Activated T-helper 2 cell treated with anti-CD3 and anti-CD28 coated beads, Interferon-gamma antibody, Interleukin-2, Interleukin-4, amounts not matched to agents 10 μg/mL and 5 μg/mL and 100 μg/mL, durations not matched to agents 14 hours and 24 hours and 36 hours (primary cell): ENCODE measurements around the gene SLC1A2. TPM values are rescaled to one million over a fixed set of nuclear protein-coding genes. Genes with fewer than 3 reads are reported as not detected.

Experiments used
- DNase-seq: peaks from one replicate; pipeline ENCODE4 v3.0.0; 2021; ENCODE audit warnings: low spot score
- H3K27ac Mint-ChIP-seq: one replicate; pipeline ENCODE4 v1.8.0; 2021; ENCODE audit warnings: mixed read lengths
- H3K27me3 Mint-ChIP-seq: one replicate; pipeline ENCODE4 v1.8.0; 2021; ENCODE audit warnings: low read depth, mixed read lengths
- H3K36me3 Mint-ChIP-seq: one replicate; pipeline ENCODE4 v1.8.0; 2021; ENCODE audit warnings: low read depth, mixed read lengths
- H3K4me1 Mint-ChIP-seq: one replicate; pipeline ENCODE4 v1.8.0; 2021; ENCODE audit warnings: low read depth, mixed read lengths
- H3K4me3 Mint-ChIP-seq: one replicate; pipeline ENCODE4 v1.8.0; 2021; ENCODE audit warnings: low read depth, mild to moderate bottlenecking, moderate library complexity, mixed read lengths
- H3K9me3 Mint-ChIP-seq: one replicate; pipeline ENCODE4 v1.8.0; 2021; ENCODE audit warnings: mixed read lengths
- intact Hi-C: fragments of 100-400 bp; cut with micrococcal nuclease; formaldehyde crosslinking; loops from one replicate; pipeline ENCODE4 v1.15.1; 2023
- total RNA-seq: library from RNA; stranded (reverse); gene quantifications from 2 replicates; pipeline ENCODE4 v1.2.3, GENCODE V29; 2022

Gene SLC1A2
- total RNA-seq, 1 donor from 2014 or later = not detected

DNA sequence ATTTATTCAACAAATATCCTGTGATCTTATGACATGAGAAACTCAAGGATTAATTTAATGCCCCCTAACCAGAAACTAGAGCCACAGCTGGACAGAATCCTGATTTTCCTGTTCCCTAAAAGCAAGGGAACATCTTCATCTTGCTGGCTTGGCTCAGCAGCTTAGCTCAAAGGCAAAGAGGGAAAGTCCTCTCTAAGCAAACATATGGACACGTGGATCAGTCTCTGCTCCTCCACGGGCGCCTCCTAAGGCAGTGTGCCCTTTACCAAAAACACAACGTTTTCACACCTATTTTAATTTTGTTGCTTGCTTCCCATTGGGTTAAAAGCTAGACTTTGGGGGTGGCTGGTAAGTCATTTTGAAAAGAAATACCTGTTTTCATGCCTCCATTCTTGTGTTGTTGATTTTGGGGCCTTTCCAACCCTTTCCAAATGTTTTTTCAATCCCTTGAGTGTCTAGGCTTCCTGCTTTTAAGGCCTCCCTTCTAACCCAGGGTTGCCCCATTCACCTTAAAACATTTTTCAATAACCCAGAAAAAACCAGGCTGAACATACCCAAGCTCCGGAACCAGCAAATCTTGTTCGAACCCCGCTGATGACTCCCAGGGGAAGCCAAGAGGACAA, 15.5 kb downstream of the SLC1A2 start:
- H3K27ac Mint-ChIP-seq = no peak overlapping the region
- intact Hi-C loops = no loop called here
- no peak overlapping the region for H3K4me3 Mint-ChIP-seq
- no peaks in the 10 kb centered on the region for H3K4me1 Mint-ChIP-seq
- no peaks in the 10 kb centered on the region for H3K36me3 Mint-ChIP-seq
- no peak for DNase-seq
- peaks cover 30% of the 10 kb centered on the region for H3K27me3 Mint-ChIP-seq
- no peaks in the 10 kb centered on the region for H3K9me3 Mint-ChIP-seq

DNA sequence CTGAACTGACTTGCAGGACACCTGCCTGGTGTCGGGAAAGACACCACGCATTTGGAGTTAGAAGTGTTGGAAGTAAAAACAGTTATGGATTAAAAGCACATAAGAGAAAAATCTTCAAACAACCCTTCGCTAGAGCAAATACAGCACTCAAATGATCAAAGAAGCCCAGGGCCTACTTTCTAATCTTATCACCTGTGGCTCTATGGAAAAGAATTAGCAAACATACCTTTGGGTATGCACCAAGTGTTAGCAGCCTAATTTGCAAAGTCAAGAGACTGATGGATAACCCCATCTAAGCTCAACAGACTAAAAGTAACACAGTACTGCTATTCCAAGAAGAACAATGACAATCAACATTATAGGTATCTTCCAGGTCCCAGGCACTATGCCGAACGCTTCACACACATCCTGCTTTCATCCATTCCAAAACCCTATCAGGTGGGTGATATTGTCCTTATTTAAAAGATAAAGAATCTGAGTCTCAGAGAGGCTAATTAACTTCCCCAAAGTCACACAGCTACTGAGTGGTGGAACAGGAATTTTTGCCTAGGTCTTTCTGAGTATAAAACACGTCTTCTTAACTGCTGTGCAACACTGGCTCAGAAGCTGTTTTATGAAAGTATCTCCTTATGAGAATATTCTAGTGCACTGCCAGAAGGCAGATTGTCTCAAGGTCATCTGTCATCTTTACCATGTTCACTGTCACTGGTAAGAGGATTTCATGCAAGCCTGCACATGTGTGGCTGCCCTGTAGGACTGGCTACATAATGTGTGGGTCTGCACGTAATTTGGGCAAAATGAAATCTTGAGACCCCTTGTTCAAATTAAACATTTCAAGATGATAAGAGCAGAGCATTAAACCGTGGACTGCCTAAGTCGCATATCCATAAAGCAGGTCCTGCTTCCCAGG, 16.4 kb downstream of the SLC1A2 start:
- Mint-ChIP-seq H3K36me3 (no peaks in the 10 kb centered on the region), H3K4me3 (no peak overlapping the region), H3K27me3 (peaks cover 34% of the 10 kb centered on the region), H3K27ac (no peak overlapping the region), H3K9me3 (no peaks in the 10 kb centered on the region), H3K4me1 (no peaks in the 10 kb centered on the region)
- intact Hi-C loops = no loop called here
- no peak for DNase-seq

DNA sequence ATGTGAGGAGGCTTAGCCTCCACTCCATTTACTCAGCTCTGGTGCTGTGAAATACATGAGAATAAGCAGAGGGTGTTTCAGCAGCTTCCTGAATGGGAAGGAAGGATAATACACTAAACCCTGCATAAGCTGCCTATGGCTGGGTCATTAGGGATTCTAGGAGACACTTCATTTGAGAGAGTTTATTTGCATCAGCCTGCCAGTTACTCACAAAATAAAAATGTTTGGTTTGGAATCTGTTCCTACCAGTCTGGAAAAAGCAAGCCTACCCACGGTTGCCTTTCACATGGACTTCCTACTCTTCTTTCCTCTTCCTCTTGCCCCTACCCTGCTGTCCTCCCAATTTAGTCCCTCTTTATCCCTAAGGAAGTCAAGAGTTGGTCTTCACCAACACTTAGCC, 20.5 kb downstream of the SLC1A2 start:
- H3K9me3 Mint-ChIP-seq = no peaks in the 10 kb centered on the region
- no peak overlapping the region for H3K27ac Mint-ChIP-seq
- no peak overlapping the region for H3K4me3 Mint-ChIP-seq
- no peak for DNase-seq
- H3K27me3 Mint-ChIP-seq = peaks cover 40% of the 10 kb centered on the region
- no peaks in the 10 kb centered on the region for H3K36me3 Mint-ChIP-seq
- intact Hi-C loops = no loop called here
- H3K4me1 Mint-ChIP-seq = no peaks in the 10 kb centered on the region

GRCh38 chr11:35394941-35395340, 24.4 kb downstream of the SLC1A2 start:
- Mint-ChIP-seq H3K9me3 (no peaks in the 10 kb centered on the region), H3K36me3 (no peaks in the 10 kb centered on the region), H3K4me3 (no peak overlapping the region), H3K27ac (no peak overlapping the region), H3K27me3 (peaks cover 39% of the 10 kb centered on the region), H3K4me1 (peaks cover 24% of the 10 kb centered on the region)
- DNase-seq = no peak
- intact Hi-C loops = loop anchor here (5.0 kb wide), 2 partner anchors 138 to 218 kb away; no protein-coding TSS in a partner anchor

DNA sequence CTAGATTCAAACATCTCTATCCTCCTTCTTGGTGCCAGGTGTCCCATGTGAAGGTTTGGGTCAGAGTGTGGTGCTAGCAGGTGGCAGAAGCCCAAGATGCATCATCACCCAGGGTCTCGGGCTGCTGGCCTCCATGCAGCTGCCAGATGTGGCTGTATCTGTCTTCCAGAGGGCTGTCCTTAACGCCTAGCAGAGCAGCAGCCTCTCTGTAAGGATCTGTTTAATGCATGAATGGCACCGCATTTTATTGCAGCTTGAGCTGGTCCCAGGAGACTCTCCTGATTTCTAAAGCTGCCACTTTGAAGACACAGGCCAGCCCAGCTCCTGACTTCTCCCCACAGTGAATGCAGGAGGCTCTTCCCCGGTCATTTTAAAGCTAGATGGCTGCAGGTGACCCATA, 26.3 kb downstream of the SLC1A2 start:
- DNase-seq = no peak
- Mint-ChIP-seq H3K4me1 (peaks cover 24% of the 10 kb centered on the region), H3K4me3 (no peak overlapping the region), H3K27me3 (peaks cover 22% of the 10 kb centered on the region), H3K9me3 (no peaks in the 10 kb centered on the region), H3K27ac (no peak overlapping the region), H3K36me3 (no peaks in the 10 kb centered on the region)
- intact Hi-C loops = loop anchor here (2.0 to 5.0 kb wide), 4 partner anchors 136 to 310 kb away; no protein-coding TSS in a partner anchor

DNA sequence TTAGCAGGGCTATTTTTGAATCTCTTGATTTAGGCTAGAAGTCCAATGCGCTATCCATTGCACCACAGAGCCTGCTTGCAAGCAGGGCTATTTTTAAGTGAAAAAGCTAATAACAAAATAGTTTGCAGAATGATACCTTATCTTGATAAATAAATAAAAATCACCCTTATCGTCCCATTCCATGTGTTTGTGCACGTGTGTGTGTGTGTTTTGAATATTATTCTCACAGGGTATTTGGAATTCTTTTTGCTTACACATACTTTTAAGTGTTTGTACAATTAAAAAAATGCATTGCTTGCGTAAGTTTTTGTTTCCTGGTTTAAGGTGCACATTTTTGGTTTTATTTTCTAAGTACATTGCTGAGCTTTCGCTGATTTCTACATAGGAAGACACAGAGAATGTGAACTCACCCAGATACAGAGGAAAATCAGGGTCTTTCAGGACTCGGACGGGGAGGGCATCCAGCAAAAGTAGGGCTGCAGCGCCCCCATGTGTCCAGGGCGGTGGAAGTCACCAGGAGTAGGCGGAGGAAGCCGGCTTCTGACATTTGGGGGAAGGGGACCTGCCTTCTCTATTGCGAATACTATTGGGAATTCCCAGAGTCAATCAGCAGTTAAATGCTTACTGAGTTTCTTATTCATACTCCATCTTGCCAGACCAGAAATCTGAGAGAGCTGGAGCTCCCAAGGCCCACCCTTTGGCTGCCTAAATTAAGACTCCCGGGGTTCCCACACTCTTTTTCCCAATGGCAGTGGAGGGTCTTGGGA, 27.3 kb downstream of the SLC1A2 start:
- intact Hi-C loops = loop anchor here (1.0 to 5.0 kb wide), 11 partner anchors 49 to 805 kb away; no protein-coding TSS in a partner anchor
- H3K4me3 Mint-ChIP-seq = no peak overlapping the region
- DNase-seq = peak; percentile 64
- H3K9me3 Mint-ChIP-seq = no peaks in the 10 kb centered on the region
- H3K27ac Mint-ChIP-seq = no peak overlapping the region
- no peaks in the 10 kb centered on the region for H3K36me3 Mint-ChIP-seq
- H3K4me1 Mint-ChIP-seq = peaks cover 26% of the 10 kb centered on the region
- peaks cover 15% of the 10 kb centered on the region for H3K27me3 Mint-ChIP-seq

DNA sequence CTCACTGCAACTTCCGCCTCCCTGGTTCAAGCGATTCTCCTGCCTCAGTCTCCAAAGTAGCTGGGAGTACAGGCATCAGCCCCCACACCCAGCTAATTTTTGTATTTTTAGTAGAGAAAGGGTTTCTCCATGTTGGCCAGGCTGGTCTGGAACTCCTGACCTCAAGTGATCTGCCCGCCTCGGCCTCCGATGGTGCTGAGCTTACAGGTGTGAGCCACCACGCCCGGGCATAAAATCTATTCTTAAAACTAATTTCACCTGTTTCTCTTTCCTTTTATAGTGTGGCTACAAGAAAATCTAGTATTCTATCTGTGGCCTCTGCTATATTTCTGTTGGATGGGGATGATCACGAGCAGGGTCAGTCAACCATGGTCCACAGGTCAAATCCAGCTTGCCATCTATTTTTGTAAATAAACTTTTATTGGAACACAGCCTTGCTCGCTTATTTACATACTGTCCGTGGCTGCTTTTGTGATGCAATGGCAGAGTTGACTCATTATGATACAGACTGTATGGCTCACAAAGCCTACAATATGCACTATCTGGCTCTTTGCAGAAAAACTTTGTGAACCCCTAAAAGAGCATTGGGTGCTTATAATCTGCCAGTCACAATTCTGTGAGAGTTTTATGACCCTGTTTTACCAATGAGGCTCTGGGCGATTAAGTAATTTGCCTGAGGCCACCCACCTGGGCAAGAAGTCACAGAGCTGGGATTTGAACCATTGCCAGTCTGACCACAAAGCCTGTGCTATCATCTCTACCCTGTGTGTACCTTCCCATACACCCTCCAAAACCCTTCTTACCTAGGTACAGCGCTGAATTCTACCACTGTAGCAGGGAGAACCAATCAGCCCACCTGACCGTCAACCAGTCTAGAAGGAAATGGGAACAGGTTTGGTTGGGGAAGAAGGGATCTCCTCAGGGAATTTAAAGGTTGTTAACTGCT, 28.3 kb downstream of the SLC1A2 start:
- Mint-ChIP-seq H3K27ac (no peak overlapping the region), H3K36me3 (no peaks in the 10 kb centered on the region), H3K4me3 (no peak overlapping the region), H3K27me3 (peaks cover 17% of the 10 kb centered on the region), H3K9me3 (no peaks in the 10 kb centered on the region), H3K4me1 (peaks cover 26% of the 10 kb centered on the region)
- intact Hi-C loops = loop anchor here (1.0 to 5.0 kb wide), 7 partner anchors 48 to 804 kb away; no protein-coding TSS in a partner anchor
- DNase-seq = no peak

- H3K9me3 Mint-ChIP-seq = no peaks in the 10 kb centered on the region
- H3K4me1 Mint-ChIP-seq = peaks cover 26% of the 10 kb centered on the region
- DNase-seq = no peak
- peaks cover 17% of the 10 kb centered on the region for H3K27me3 Mint-ChIP-seq
- H3K27ac Mint-ChIP-seq = peak overlapping the region; percentile 30
- no peak overlapping the region for H3K4me3 Mint-ChIP-seq
- no peaks in the 10 kb centered on the region for H3K36me3 Mint-ChIP-seq
- intact Hi-C loops = loop anchor here (2.0 to 5.0 kb wide), 6 partner anchors 47 to 803 kb away; no protein-coding TSS in a partner anchor
These were observed 29.4 kb downstream of the SLC1A2 start for GRCh38 chr11:35389897-35390465.

DNA sequence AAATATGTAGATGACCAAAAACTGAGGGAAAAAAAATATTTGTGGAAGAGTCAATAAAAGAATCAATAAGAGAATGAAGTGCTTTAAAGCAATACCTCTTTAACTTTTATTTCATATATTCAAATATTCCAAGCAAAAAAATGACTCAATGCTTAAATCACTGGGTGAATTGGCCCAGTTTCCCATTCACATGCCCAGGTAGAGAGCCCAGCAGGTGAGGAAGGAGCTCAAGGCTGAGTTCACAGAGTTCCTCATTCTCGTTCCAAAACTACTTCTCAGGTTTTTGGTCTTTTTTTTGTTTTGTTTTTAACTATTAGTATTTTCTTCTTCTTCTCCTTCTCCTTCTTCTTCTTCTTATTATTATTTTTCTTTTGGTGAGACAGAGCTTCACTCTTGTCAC, 30.2 kb downstream of the SLC1A2 start:
- no peaks in the 10 kb centered on the region for H3K9me3 Mint-ChIP-seq
- H3K27ac Mint-ChIP-seq = no peak overlapping the region
- no peak overlapping the region for H3K4me3 Mint-ChIP-seq
- no peaks in the 10 kb centered on the region for H3K36me3 Mint-ChIP-seq
- intact Hi-C loops = no loop called here
- no peak for DNase-seq
- peaks cover 10% of the 10 kb centered on the region for H3K27me3 Mint-ChIP-seq
- peaks cover 26% of the 10 kb centered on the region for H3K4me1 Mint-ChIP-seq

DNA sequence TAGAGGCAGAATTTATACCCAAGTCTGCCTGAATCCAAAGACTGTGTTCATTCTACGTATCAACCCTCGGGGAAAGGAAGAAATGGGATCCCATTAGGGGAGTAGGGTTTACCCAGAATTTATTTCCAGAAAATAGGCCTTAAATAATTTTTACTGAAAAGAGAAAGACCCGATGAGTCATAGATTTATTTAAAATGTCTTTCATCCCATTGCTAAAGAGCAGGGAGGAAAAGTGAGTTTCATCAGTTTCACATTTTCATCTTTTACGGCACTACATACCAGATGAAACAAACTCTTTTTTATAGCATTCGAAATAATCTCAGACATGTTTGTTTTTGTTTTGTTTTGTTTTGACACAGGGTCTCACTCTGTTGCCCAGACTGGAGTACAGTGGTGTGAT, 31.3 kb downstream of the SLC1A2 start:
- intact Hi-C loops = no loop called here
- H3K4me1 Mint-ChIP-seq = peaks cover 26% of the 10 kb centered on the region
- H3K36me3 Mint-ChIP-seq = no peaks in the 10 kb centered on the region
- H3K27ac Mint-ChIP-seq = no peak overlapping the region
- no peak overlapping the region for H3K4me3 Mint-ChIP-seq
- DNase-seq = no peak
- H3K9me3 Mint-ChIP-seq = no peaks in the 10 kb centered on the region
- H3K27me3 Mint-ChIP-seq = peaks cover 8% of the 10 kb centered on the region

GRCh38 chr11:35387111-35387982, 32.0 kb downstream of the SLC1A2 start:
- intact Hi-C loops = no loop called here
- Mint-ChIP-seq H3K4me3 (no peak overlapping the region), H3K36me3 (no peaks in the 10 kb centered on the region), H3K27ac (no peak overlapping the region), H3K27me3 (peaks cover 11% of the 10 kb centered on the region), H3K4me1 (peaks cover 23% of the 10 kb centered on the region), H3K9me3 (no peaks in the 10 kb centered on the region)
- DNase-seq = no peak
